GM03348 (cell line): ENCODE measurements around the gene GUCY2C.

ENCODE experiments used
- DNase-seq: peaks from one replicate; pipeline ENCODE4 v3.0.0; 2012; ENCODE audit warnings: low spot score

GUCY2C gene

DNA sequence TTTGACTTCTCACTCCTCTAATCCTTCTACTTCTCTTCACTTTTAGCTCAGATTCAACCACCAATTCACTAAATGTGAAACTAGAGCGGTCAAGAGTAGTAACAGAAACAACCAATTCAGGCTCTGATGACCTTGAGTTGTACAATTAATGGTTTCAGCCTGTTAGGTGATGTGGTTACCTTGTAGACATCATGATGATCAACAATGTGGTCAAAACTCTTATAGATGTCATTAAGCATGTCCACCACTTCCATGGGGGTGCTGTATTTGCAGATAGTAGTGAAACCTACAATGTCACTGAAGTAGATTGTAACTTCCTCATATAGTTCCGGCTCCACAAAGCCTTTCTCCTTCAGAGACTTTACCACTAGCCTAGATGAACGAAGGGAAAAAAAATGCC, 74.6 kb downstream of the GUCY2C start:
- no peak for DNase-seq

GRCh38 chr12:14619741-14620501, 76.5 kb downstream of the GUCY2C start:
- no peak for DNase-seq

DNA sequence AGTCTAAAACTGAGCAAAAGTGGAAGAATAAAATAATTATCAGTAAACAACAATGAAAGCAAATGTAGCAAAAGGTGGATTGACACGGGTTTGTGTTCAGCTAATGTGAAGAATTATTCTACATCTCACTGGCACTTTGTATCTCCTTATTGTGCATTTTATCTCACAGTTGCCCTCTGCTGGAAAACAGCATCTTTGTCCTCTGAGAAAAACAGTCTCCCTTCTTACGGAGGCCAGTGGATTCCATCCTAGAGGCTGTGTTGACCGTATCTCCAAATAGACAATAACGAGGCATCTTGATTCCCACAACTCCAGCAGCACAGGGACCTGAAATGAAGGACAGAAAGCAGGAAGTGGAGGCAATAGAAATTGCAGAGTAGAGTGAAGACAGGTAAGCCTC, 77.4 kb downstream of the GUCY2C start:
- DNase-seq = peak; percentile 47

GRCh38 chr12:14614704-14615121, 81.7 kb downstream of the GUCY2C start:
- no peak for DNase-seq

DNA sequence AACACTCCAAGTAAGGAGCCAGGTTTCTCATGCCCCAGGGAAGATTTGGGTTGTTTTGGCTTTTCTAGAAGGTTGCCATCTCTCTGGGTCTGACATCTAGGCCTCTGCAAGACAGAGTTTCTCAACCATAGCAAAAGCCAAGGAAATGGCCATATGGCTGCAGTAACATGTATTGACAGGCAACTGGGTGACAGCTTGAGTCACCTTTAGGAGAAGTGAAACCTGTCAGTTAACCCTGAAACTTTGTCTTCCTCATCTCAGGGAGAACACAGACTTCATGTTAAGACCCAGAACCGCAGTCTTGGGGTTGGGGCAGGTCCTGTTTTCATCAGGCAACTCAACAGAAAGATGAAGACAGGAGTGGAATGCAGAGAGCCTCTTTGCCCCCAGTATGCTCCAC, 82.7 kb downstream of the GUCY2C start:
- DNase-seq = no peak

DNA sequence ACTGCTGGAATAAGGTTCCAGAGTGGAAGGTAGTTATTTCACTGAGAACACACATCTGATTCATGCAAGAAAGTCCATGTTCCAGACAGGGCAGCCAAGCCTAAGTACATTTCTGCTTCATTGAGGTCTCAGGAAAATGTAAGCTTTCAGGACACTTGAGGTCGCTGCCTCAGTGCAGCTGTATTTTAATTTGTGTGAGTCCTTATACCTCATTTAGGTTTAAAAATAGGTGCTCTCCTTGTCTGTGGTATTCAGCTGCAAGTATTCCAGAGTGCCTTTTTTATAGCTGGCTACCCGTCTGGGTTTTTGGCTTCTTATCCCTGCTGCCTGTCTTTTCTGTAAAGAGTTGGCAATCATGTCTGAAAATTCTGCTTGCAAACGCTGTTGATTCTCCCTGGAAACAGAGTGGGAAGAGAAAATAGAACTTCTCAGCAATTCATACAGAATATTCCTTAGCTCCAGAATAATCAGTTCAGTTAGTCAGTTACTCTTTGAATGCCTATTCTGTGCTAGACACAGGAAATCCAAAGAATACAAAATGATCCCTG, 83.4 kb downstream of the GUCY2C start:
- DNase-seq = no peak

GRCh38 chr12:14612250-14612649, 84.1 kb downstream of the GUCY2C start:
- no peak for DNase-seq

DNA sequence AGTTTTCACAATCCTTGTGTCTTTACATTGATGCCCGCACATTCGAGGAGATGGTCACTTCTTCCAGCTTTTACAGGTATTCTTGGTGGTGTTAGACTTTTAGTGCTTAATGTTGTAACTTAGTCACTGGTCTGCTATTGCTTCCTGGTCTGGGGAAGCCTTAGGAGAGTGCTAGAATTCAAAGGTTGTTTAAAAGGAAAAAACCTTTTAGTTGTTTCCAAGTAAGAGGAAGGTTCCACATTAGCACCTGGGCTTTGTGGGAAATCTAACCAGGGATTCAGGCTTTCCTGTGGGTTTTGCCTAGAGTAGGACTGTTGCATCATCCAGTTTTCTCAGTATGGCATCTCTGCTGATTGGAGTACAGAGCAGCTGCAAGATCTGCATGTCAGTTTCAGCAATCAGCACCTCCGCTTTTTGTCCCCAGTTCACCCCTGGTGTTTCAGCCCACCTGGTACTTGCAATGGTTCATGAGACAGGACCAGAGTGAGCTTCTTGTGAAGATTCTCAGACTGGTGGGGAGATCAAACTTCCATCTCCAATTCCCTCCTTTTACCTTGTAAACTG, 84.7 kb downstream of the GUCY2C start:
- DNase-seq = no peak

DNA sequence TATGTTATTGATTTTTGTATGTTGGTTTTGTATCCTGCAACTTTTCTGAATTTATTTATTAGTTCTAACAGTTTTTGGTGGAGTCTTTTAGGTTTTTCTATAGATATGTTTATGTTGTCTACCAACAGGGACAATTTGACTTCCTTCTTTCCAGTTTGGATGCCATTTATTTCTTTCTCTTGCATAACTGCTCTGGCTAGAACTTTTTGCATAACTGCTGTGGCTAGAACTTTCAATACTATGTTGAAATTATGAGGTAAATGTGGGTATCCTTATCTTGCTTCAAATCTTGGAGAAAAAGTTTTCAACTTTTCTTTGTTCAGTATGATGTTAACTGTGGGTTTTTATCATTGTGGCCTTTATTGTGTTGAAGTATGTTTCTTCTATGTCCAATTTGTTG, 88.8 kb downstream of the GUCY2C start:
- DNase-seq = no peak

- DNase-seq = no peak
Observed at GRCh38 chr12:14605401-14605989, 90.9 kb downstream of the GUCY2C start.

DNA sequence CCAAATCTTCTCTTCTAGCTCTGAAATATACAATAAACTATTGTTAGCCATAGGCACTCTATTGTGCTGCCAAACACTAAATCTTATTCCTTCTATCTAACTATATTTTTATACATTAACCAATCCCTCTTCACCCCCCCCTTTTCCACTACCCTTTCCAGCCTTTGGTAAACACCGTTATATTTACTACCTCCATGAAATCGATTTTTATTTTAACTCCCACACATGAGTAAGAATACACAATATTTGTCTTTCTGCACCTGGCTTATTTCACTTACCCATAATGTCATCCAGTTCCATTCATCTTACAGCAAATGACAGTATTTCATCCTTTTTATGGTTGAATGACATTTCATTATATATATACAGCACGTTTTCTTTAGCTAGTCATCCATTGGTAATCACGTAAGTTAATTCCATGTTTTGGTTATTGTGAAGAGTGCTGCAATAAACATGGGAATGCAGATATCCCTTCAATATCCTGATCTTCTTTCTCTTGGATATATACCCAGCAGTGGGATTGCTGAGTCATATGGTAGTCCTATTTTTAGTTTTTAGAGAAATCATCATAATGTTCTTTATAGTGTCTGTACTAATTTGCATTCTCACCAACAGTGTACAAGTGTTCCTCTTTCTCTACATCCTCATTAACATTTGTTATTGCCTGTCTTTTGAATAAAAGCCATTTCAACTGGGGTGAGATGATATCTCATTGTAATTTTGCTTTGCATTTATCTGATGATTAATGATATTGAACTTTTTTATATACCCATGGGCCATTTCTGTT, 94.5 kb downstream of the GUCY2C start:
- no peak for DNase-seq

DNA sequence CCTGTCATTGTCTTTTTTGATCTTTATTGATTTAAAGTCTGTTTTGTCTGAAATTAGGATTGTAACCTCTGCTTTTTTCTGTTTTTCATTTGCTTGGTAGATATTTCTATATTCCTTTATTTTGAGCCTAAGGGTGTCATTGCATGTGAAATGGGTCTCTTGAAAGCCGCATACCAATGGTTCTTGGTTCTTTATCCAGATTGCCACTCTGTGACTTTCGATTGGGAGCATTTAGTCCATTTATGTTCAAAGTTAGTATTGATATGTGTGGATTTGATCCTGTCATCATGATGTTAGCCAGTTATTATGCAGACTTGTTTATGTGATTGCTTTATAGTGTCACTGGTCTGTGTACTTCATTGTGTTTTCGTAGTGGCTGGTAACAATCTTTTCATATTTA, 98.9 kb downstream of the GUCY2C start:
- no peak for DNase-seq

GRCh38 chr12:14591719-14592118, 104.7 kb downstream of the GUCY2C start:
- DNase-seq = no peak

DNA sequence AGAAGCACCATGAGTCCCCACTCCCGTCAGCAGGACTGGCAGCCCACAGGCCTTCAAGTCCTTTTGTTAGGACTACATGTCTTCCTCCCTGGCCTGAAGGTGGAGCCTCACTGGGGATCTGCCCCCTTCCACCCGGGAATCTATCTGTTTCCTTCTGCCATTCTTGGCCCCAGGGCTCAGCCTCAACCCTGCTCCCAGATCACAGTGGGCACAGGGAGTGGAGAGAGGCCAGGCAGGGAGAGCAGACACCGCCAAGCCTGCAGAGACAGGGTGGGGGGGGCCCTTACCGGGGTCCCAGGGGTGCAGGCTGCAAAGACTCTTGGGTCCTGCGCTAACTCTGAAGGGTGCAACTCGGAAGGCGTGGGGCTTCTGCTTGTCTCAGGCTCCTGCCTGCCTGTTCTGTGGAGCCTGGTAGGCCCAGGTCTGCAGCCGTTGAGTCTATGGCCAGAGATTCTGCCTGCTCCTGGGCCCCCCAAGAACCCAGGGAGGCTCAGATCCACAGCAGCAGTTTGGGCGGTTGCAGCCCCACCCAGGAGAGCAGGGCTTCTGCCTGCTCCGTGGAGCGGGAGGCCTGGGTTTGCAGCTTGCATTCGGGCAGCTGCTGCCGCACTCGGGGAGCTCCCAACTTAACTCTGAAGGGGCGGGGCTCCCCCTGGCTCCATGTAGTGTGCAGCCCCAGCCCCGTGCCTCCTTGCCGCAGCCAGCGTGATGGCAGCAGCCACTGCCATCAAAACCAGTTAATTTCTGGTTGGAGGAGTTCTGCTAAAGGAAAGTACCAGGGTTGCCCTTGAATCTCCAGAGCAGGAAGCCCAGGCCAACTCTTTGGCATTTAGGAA, 107.0 kb downstream of the GUCY2C start:
- no peak for DNase-seq

GRCh38 chr12:14588571-14588970, 107.8 kb downstream of the GUCY2C start:
- DNase-seq = no peak

DNA sequence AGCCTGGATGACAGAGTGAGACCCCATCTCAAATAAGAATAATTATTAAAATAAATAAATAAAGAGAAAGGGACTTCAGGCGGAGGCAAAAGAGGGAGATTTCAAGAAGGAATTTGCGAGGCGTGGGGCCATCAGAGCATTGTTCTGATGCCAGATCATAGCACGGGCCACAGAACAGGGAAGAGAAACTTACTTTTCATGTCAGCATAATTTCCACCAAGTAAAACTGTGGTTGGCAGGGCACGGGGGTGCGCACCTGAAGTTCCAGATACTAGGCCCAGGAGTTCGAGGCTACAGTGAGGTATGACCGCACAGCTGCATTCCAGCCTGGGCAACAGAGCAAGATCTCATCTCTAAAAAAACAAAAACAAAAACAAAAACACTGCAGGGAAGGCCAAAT, 117.8 kb downstream of the GUCY2C start:
- DNase-seq = no peak

DNA sequence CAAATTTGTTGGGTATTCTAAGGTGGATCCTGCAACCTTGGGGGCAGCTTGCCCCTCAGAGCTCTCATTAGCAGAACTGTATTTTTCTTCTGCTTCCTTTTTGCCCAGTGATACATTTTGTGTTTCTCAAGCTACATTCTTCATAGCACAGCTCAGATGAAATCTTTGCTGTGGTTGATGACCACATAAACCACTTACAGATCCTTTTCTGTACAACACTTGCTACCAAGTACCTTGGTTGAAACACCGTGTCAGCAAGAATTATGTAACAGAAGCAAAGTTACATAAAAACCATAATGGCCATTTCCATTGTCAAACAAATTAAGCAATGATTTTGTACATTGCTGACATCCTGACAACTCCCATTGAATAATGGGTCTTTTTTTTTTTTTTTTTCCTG, 119.1 kb downstream of the GUCY2C start:
- no peak for DNase-seq

- DNase-seq = no peak
Observed at GRCh38 chr12:14576896-14577295, 119.5 kb downstream of the GUCY2C start.

DNA sequence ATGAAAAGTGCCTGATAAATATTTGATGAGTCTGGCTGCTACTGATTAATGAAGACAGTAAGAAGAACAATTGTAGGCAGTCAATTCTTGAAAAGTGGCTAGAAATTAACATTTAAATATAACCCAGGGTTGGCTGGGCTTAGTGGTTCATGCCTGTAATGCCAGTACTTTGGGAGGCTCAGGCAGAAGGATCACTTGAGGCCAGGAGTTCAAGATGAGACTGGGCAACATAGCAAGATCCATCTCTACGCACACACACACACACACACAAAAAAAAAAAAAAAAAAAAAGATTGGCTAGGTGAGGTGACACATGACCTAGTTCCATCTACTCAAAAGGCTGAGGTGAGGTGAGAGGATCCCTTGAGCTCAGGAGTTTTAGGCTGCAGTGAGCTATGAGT, 120.8 kb downstream of the GUCY2C start:
- no peak for DNase-seq

- DNase-seq = no peak
Observed at GRCh38 chr12:14573118-14573517, 123.3 kb downstream of the GUCY2C start.

GRCh38 chr12:14572401-14572800, 124.0 kb downstream of the GUCY2C start:
- no peak for DNase-seq

- DNase-seq = no peak
Observed at GRCh38 chr12:14571779-14572178, 124.6 kb downstream of the GUCY2C start.
